ENCODE measurements around the gene LY6G5C. TPM values are rescaled to one million over a fixed set of nuclear protein-coding genes. Genes with fewer than 3 reads are reported as not detected.

The LY6G5C gene
- total RNA-seq, 1 donor from 2014 or later = 3.4 TPM

GRCh38 chr6:31700740-31701401, 20.0 kb upstream of the LY6G5C start:
- intact Hi-C loops (cut with DNase I) = no loop called here
- Histone ChIP-seq H3K4me3 (no peak overlapping the region), H3K4me1 (peaks cover 17% of the 10 kb centered on the region), H3K27ac (no peak overlapping the region), H3K36me3 (peaks cover 44% of the 10 kb centered on the region), H3K27me3 (no peaks in the 10 kb centered on the region), H3K9me3 (no peaks in the 10 kb centered on the region)
- DNase-seq = no peak
- no peak for TF ChIP-seq CTCF (IDR thresholded peaks at IDR 0.05)
- ATAC-seq = no peak

GRCh38 chr6:31697555-31697954, 16.7 kb upstream of the LY6G5C start:
- Histone ChIP-seq H3K4me3 (no peak overlapping the region), H3K9me3 (no peaks in the 10 kb centered on the region), H3K36me3 (peaks cover 77% of the 10 kb centered on the region), H3K4me1 (peaks cover 17% of the 10 kb centered on the region), H3K27me3 (no peaks in the 10 kb centered on the region), H3K27ac (no peak overlapping the region)
- ATAC-seq (no peak), DNase-seq (no peak)
- intact Hi-C loops (cut with DNase I) = loop anchor here (10.0 kb wide), 1 partner anchor 137 kb away; no protein-coding TSS in a partner anchor
- TF ChIP-seq CTCF (IDR thresholded peaks at IDR 0.05) = no peak

GRCh38 chr6:31693535-31693934, 12.7 kb upstream of the LY6G5C start:
- no peaks in the 10 kb centered on the region for H3K4me1 ChIP-seq
- no peaks in the 10 kb centered on the region for H3K27me3 ChIP-seq
- no peaks in the 10 kb centered on the region for H3K9me3 ChIP-seq
- H3K4me3 ChIP-seq = no peak overlapping the region
- ATAC-seq = no peak
- no peak for TF ChIP-seq CTCF (IDR thresholded peaks at IDR 0.05)
- no peak for DNase-seq
- intact Hi-C loops (cut with DNase I) = loop anchor here (10.0 kb wide), 1 partner anchor 141 kb away; no protein-coding TSS in a partner anchor
- H3K27ac ChIP-seq = no peak overlapping the region
- peaks cover 96% of the 10 kb centered on the region for H3K36me3 ChIP-seq

- Histone ChIP-seq H3K27me3 (no peaks in the 10 kb centered on the region), H3K36me3 (peaks cover 96% of the 10 kb centered on the region), H3K27ac (no peak overlapping the region), H3K9me3 (no peaks in the 10 kb centered on the region), H3K4me3 (no peak overlapping the region), H3K4me1 (no peaks in the 10 kb centered on the region)
- DNase-seq (no peak), ATAC-seq (no peak)
- TF ChIP-seq CTCF (IDR thresholded peaks at IDR 0.05) = no peak
- intact Hi-C loops (cut with DNase I) = loop anchor here (10.0 kb wide), 1 partner anchor 142 kb away; no protein-coding TSS in a partner anchor
These were observed 12.0 kb upstream of the LY6G5C start for GRCh38 chr6:31692886-31693285.

GRCh38 chr6:31692353-31692752, 11.5 kb upstream of the LY6G5C start:
- intact Hi-C loops (cut with DNase I) = loop anchor here (10.0 kb wide), 1 partner anchor 142 kb away; no protein-coding TSS in a partner anchor
- H3K27me3 ChIP-seq = no peaks in the 10 kb centered on the region
- no peak overlapping the region for H3K4me3 ChIP-seq
- H3K27ac ChIP-seq = no peak overlapping the region
- ATAC-seq (no peak), DNase-seq (no peak)
- H3K4me1 ChIP-seq = no peaks in the 10 kb centered on the region
- peaks cover 98% of the 10 kb centered on the region for H3K36me3 ChIP-seq
- H3K9me3 ChIP-seq = no peaks in the 10 kb centered on the region
- no peak for TF ChIP-seq CTCF (IDR thresholded peaks at IDR 0.05)
